ENCODE results near the gene DHX32.

DNA sequence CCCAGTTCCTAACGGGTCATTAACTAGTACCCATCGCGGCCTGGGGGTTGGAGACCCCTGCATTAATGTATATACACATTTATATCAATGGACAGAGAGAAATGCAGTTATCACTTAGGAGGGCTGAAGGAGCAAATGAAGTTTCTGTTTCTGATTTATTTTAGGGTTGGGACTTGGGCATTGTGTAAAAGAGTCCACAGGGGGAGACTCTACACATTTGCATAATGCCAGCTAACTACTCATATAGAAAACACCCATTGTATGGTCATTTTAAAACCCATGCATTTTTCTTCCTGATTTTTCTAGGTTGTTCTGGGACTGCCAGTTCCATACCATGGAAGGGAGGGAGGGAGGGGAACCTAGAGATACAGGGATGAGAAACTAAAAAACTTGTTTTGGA lies 34.2 kb downstream of the DHX32 start:
- TF ChIP-seq, protein P1, sequence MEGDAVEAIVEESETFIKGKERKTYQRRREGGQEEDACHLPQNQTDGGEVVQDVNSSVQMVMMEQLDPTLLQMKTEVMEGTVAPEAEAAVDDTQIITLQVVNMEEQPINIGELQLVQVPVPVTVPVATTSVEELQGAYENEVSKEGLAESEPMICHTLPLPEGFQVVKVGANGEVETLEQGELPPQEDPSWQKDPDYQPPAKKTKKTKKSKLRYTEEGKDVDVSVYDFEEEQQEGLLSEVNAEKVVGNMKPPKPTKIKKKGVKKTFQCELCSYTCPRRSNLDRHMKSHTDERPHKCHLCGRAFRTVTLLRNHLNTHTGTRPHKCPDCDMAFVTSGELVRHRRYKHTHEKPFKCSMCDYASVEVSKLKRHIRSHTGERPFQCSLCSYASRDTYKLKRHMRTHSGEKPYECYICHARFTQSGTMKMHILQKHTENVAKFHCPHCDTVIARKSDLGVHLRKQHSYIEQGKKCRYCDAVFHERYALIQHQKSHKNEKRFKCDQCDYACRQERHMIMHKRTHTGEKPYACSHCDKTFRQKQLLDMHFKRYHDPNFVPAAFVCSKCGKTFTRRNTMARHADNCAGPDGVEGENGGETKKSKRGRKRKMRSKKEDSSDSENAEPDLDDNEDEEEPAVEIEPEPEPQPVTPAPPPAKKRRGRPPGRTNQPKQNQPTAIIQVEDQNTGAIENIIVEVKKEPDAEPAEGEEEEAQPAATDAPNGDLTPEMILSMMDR (conservative IDR thresholded peaks at IDR 0.05; ENCODE audit: low read depth, low read length), result no peak
- TF ChIP-seq EZH2 (IDR thresholded peaks at IDR 0.05; ENCODE audit: borderline replicate concordance, low read depth, low read length, poor library complexity, severe bottlenecking), result no peak
